ENCODE results near the gene CKM.
A peak's percentile ranks its signal among the peaks of the same experiment; 100 is the strongest.
"Not testable (repeated sequence)": the region's sequence is repeated elsewhere in the genome, so short reads cannot be mapped to it uniquely, and the experiment has no call there.

The CKM gene

DNA sequence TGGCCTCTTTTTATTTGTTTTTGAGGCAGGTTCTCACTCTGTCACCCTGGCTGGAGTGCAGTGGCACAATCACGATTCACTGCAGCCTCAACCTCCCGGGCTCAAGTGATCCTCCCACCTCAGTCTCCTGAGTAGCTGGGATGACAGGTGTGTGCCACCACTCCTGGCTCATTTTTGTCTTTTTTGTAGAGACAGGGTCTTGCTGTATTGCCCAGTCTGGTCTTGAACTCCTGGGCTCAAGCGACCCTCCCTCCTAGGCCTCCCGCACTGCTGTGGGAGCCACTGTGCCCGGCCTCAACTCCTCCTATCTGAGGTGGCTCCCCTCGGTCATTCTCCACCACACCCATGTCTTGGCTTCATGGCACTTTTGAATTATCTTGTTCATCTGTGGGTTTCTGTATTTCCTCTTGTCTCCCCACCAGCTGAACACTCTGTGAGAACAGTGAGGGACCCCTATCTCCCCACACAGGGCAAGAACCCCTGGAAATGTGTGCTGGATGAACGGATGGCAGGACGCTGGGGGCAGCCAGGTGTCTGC is 7.9 kb downstream of the CKM start:
- DNase-seq = no peak

DNA sequence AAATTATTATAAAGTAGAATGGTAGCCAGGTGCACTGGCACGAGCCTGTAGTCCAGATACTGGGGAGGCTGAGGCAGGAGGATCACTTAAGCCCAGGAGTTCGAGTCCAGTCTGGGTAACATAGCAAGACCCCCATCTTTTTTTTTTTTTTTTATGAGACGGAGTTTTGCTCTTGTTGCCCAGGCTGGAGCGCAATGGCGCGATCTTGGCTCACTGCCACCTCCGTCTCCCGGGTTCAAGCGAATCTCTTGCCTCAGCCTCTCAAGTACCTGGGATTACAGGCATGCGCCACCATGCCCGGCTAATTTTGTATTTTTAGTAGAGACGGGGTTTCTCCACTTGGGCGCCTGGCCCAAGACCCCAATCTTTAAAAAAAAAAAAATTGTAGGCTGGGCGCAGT is 10.4 kb downstream of the CKM start:
- DNase-seq = not testable (repeated sequence)

DNA sequence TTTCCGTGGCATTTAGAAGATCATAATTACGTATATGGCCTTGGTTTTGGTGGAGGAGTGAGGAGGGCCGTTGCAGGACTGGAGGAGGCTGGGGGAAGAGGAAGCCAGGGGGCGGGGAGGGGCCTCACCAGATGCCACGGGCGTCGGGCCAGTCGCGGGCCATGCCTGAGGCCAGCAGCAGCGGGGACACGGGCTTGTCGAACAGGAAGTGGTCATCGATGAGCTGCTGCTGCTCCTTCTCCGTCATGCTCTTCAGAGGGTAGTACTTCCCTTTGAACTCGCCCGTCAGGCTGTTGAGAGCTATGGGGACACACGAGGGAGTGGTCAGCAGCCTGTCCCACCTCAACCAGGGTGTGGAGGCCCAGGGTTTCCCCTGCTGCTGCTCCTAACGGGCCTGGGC is 11.1 kb downstream of the CKM start:
- no peak for DNase-seq

DNA sequence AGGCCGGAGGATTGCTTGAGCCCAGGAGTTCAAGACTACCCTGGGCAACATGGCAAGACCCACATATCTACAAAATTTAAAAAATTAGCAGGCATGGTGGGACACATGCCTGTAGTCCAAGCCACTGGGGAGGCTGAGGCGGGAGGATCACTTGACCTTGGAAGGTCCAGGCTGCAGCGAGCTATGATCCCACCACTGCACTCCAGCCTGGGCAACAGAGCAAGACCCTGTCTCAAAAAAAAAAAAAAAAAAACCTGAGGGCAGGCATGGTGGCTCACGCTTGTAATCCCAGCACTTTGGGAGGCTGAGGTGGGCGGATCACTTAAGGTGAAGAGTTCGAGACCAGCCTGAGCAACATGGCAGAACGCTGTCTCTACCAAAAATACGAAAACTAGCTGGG is 13.4 kb downstream of the CKM start:
- not testable (repeated sequence) for DNase-seq

DNA sequence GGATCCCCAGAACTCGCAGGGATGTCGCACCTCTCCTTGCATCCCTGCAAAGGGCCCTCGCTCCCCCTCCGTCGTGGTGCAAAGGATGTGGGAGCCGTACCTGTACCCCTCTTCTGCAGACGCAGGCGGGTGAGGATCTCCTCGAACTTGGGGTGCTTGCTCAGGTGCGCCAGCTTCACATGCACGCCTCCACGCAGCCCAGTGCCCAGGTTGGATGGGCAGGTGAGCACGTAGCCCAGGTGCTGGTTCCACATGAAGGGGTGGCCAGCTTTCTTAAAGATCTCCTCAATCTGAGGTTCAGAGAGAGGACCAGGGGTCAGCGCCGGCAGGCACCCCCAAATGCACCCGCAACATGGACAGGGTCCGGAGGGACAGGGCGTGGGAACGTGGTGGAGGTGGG is 15.3 kb downstream of the CKM start:
- no peak for DNase-seq

DNA sequence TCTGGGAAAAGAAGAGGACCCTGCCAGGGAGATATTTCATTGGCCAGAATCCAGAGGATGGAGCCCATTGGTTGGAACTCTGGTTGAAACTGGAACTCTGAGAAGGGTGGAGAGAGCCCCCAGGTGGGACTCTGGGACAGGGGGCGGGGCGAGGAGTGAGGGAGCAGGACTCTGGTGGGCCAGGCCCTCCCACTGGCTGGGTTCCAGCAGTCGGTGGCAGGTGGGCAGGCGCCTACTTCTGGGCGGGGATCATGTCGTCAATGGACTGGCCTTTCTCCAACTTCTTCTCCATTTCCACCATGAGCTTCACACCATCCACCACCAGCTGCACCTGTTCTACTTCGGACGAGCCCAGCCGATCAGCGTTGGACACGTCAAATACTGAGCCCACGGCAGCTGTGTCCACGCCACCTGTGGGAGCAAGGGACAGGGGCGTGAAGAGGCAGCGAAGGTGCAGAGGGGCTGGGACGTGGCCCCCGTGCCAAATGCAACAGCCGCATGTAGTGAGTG is 16.1 kb downstream of the CKM start:
- DNase-seq = peak; percentile 53

DNA sequence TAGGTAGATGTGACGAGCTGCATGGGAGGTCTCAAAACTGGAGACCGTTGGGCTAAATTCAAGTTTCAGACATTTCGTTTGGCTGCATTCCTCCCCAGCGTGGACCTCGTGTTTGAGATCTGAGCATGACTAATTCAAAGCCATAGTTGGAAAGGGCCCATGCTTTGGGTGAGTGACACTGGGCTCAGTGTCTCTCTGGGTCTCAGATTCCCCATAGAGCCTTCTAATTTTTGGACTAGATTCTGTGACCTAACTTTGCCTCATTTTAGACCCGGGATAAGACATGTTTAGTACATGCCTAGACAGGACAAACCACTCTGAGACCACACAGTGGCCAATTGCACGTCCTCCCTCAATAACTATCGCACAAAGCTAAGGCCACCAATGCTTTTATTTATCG is 16.6 kb downstream of the CKM start:
- no peak for DNase-seq

DNA sequence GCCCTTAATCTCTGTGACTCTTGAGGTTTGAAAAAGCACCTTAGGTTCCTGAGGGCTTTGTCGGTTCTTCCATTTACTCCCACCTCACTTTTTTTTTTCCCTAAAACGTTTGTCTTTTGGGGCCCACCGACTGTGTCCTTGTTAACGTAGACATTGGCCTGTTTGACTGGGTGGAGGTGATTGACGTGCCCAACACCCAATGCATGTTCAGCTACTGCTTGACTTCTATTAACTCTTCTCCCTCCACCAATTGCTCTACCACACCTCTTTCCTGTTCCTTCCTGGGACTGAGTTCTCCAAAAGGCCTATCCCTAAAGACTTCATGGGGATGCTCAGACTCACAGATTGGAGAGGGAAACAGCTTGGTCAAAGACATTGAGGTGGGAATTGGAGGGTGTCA is 17.3 kb downstream of the CKM start:
- DNase-seq = no peak

DNA sequence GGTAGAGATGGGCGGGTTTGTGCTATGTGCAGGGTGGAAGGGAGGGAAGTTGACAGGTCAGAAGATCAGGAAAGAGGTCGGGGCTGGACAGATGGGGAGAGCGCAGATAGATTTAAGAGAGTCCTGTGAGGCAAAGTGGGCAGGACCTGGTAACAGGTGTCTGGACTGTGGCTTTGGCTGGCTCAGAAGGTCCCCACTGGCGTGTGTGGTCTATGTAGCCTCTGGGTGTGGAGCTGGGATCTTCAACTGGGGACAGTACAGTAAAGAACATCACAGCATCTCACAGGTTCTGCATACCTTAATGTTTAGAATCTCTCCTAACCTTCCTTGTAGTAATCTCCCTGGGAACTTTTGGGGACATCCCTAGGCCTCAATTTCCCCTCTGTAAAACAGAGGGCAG is 17.7 kb downstream of the CKM start:
- no peak for DNase-seq

DNA sequence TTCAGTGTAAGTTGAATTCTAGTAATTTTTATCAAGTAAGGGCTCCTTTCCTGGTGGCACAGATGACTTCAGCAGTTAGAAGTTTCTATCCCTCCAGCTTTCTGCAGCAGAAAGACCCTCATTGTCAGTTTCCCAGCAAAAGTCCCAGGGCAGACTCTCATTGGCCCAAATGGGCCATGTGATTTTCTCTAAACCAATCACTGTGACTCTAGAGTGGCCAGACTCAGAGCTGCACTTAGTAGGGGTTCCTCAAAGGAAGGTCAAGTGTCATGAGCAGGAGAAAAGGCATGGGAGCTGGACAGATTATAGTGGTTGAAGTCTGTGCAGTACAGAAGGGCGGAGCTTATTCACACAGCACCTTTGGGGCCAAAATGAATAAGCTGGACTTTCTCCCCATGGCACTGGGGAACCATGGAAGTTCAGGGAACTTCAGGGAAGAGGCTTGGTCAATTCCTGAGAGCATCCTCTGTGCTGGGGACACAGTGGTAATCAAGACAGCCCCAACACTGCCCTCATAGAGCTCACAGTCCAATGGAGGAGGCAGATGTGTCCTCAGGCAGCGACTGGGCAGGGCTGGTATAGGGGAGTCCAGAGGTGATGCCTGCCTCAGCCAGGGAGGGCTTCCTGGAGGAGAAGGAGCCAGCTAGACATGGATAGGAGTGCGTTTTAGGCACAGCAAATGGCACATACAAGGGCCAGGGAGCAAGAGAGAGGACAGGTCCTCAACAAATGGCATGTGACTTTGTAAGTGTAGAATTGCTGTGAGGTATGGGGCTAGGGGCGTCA is 18.3 kb downstream of the CKM start:
- no peak for DNase-seq

DNA sequence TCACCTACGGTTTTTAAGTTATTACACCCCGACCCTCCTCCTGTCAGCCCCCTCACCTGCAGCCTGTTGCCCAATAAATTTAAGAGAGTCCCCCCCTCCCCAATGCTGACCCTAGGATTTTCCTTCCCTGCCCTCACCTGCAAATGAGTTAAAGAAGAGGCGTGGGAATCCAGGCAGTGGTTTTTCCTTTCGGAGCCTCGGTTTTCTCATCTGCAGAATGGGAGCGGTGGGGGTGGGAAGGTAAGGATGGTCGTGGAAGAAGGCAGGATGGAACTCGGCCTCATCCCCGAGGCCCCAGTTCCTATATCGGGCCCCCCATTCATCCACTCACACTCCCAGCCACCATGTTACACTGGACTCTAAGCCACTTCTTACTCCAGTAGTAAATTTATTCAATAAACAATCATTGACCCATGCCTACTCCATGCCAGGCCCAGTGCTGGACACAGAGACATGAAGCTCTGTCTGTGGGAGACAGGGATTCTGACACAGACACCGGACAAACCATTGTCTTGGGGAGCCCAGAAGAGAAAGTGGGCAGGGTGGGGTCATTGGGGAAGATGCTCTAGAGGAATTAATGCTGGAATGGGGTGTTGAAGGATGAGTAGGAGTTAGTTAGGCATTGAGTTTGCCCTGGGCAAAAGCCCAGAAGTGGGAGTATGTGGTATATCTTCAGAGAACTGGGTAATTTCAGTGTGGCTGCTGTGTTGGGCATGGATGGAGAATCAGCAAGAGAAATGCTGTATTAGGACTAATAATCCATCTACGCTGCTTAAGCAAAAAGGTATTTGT is 19.2 kb downstream of the CKM start:
- DNase-seq = no peak

DNA sequence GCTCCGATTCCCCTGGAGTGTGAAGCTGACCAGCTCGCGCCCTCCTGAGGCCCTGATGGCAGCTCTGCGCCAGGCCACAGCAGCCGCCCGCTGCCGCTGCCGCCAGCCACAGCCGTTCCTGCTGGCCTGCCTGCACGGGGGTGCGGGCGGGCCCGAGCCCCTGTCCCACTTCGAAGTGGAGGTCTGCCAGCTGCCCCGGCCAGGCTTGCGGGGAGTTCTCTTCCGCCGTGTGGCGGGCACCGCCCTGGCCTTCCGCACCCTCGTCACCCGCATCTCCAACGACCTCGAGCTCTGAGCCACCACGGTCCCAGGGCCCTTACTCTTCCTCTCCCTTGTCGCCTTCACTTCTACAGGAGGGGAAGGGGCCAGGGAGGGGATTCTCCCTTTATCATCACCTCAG is 20.3 kb downstream of the CKM start:
- DNase-seq = no peak

DNA sequence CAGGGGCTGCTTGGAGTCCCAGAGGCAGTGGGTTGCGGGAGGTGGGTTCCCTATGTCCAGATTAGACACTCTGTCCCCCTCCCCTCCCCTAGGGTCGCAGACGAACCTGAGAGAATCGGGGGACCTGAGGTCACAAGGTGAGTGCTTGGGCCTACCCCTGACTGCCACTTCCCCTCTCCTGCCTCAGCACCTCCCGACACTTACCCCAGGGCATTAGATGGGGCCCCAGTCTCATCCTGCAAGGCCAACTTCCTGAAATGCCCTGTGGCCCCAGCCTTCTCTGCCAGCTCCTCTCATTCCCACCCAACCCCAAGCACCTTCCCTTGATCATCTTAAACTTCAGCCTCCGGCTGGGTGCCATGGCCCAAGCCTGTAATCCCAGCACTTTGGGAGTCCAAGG is 23.0 kb downstream of the CKM start:
- DNase-seq = no peak

DNA sequence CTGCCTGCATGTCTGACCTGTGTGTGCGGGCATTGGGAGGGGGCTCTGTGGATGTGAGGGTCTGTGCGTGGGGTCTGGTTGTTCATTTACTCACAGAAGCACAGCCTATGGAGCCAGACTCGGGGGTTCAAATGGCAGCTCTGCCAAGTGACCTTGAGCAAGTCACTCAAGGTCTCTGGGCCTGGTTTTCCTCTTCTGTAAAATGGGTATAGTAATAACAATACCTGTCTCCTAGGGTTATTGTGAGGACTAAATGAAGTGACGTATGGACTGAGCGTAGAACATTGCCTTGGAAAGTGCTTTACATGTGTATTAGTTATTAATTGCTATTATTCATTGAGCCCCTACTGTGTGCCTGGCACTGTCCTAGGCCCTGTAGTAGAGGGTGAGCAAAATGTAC is 24.4 kb downstream of the CKM start:
- DNase-seq = no peak

DNA sequence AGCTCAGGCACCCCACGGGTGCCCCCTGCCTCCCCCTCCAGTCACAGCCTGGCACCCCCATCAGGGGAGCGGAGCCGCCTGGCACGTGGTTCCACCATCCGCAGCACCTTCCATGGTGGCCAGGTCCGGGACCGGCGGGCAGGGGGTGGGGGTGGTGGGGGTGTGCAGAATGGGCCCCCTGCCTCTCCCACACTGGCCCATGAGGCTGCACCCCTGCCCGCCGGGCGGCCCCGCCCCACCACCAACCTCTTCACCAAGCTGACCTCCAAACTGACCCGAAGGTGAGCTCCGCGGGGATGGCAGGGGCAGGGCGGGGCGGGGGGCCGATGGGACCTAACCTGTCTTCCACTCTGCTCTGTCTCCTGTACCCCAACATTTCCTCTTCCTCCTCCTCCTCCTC is 25.0 kb downstream of the CKM start:
- DNase-seq = no peak

DNA sequence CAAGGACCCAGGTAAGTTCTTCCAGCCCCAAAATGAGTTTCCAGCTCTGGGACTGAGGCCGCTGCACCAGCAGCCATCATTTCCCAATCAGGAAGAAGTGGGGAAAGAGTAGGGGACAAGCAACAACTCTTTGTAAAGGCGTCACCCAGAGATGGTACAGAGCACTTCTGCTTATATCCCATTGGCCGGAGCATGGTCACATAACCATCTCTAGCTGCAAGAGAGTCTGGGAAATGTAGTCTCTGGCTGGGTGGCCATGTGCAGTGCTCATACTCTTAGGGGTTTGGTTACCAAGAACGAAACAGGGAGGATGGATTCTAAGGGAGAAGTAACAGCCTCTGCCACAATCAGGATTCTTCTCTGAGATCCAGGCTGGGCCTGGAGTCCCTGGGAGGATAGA is 26.3 kb downstream of the CKM start:
- no peak for DNase-seq

DNA sequence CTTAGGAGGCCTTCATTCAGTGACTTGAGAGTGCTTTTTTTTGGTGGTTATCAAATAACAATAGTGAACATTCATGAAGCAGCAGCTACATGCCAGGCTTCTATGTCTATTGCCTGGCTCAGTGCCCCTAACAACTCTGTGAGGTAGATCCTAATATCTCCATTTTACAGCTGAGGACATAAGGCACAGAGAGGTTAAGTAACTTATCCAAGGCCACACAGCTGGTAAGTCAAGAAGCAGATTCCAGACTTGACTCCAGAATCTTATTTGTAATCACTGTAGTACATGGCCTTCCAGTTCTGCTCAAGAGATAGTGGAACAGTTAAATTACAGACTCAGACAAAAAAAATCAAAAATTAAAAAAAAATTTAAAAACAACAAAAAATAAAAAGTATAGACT is 26.8 kb downstream of the CKM start:
- no peak for DNase-seq

DNA sequence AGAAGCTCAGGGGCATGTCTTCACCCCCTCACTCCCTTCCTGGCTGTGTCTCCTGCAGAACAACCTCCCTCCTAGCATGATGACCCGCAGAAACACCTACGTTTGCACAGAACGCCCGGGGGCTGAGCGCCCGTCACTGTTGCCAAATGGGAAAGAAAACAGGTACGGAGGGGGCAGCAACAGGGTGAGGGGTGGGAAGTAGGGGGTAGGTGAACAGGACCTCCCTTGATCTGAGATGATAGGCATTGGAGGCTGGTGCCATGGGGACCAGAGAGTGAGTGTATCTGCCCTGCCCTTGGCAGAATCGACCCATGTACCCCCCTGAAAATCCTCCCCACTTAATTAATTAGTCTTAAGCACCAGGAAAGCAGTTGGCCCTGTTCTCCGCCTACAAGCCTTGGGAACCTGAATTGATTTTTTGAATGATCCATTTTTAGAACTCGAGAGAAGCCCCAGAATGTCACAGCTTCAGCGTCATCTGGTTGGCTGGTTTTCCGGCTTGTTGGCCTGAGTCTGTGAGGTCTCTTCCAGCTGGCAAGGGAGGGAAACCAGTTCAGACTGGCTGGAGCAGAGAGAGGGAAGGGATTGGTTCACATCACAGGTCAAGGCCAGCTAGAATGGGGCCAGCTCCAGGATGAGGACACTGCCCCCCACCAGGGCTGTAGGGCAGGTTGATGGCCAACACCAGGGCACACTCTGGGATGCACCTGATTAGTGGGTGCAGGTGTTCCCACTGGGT is 28.2 kb downstream of the CKM start:
- DNase-seq = no peak

DNA sequence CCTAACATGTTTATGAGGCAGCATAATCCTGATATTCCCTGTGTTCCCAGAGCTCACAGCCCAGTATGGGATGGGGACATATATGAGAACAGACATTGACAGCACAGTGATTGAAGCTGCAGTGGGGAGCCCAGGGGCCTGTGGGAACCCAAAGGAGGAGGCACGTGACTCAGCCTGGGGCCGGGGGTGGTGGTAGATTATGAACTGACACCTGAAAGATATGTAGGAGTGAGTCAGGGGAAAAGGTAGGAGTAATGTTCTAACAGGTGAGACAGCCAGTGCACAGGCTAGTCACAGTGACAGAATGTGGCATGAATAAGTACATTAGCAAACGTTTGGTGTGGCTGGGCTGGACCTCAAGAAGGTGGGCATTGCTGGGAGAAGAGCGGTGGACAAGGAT is 29.0 kb downstream of the CKM start:
- no peak for DNase-seq

DNA sequence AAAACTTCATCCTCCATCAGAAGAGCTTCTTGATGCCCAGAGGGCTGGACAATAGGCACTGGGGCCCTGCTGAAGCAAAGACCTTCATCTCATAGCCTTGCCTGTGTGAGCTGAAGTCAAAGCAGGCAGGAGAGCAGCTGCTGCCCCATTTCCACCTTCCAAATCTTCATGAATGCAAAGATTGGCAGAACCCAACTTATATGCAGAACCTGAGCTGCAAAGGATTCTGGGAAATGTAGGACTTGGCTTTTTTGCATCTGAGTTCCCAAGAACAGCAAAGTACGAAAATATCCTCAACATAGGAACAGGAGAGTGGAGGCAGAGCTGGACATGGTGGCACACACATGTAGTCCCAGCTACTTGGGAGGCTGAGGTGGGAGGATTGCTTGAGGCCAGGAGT is 30.8 kb downstream of the CKM start:
- no peak for DNase-seq

DNA sequence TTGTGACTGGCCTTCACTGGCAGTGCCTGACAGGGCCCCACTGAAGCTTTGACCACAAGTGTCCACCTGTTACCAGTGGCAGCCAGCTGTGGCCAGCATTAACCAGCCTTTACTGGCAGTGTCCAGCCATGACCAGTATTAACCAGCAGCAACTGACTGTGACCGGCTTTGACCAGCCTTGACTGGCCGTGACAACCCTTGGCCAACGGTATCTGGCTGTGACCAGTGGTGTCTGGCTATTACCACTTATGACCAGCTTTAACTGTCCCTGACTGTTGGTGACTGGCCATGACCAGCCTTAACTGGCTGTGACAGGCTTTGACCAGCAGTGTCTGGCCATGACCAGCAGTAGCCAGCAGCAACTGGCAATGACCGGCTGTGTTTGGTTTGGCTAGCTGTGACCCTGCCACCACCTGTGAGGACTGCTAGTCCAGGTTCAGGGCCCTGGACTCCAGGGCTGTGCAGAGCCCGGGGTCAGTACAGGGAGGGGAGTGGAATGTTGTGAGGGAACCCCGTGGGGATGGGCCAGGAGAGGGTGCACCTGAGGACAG is 32.2 kb downstream of the CKM start:
- no peak for DNase-seq

DNA sequence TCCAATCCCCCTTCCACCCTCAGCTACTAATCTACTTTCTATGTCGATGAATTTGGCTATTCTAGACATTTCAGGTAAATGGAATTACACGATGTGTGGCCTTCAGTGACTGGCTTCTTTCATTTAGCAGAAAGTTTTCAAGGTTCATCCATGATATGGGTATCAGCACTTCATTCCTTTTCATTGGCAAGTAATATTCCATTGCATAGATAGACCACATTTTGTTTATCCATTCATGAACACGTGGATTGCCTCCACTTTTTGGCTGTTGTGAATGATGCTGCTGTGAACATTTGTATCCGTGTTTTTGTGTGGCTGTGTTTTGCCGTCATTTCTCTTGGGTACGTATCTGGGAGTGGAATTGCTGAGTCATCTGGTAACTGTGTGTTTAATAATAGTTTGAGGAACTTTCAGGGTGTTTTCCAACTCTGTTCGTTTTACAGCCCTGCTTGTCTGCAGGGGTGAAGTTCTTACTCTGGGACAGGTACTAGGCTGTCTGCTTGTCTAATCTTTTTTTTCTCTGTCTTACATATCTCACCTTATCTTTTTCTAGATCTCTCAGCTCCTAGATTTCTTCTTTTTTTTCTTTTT is 39.1 kb downstream of the CKM start:
- DNase-seq = no peak

DNA sequence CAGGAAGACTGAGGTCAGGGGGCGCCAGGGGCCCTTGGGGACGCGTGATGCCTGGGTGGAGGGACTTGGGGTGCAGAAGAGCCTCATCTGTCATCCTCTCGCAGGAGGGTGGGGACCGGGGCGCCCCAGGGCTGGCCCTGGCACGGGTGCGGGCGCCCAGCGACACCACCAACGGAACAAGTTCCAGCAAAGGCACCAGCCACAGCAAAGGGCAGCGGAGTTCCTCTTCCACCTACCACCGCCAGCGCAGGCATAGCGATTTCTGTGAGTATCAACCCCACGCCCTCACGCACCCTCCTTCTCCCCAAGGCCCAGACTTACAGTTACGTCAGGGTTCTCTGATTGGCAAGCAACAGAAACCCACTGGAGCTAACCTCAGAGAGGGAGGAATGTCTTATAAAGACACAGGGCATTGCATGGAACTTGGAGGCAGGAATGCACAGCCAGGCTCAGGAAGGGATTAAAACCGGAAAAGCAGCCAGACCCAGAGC is 42.2 kb downstream of the CKM start:
- DNase-seq = no peak

All from NCI-H510A (cell line).